Medulla oblongata (tissue), 1 donor: Measurements from ENCODE around the gene MCL1.
"Not testable (repeated sequence)": the region's sequence is repeated elsewhere in the genome, so short reads cannot be mapped to it uniquely, and the experiment has no call there.

Source experiments
- DNase-seq: peaks from one replicate; pipeline ENCODE4 v3.0.0-alpha.2; 2015; ENCODE audit errors: extremely low spot score

Gene MCL1

GRCh38 chr1:150602372-150602771, 23.0 kb upstream of the MCL1 start:
- not testable (repeated sequence) for DNase-seq

- no peak for DNase-seq
Measured at GRCh38 chr1:150601540-150601939, 22.1 kb upstream of the MCL1 start.

- not testable (repeated sequence) for DNase-seq
Measured at GRCh38 chr1:150598346-150598745, 18.9 kb upstream of the MCL1 start.

GRCh38 chr1:150596976-150597375, 17.6 kb upstream of the MCL1 start:
- no peak for DNase-seq

GRCh38 chr1:150596095-150596892, 16.9 kb upstream of the MCL1 start:
- DNase-seq, result no peak

GRCh38 chr1:150582371-150582770, 3.0 kb upstream of the MCL1 start:
- no peak for DNase-seq

GRCh38 chr1:150581962-150582361, 2.6 kb upstream of the MCL1 start:
- not testable (repeated sequence) for DNase-seq

GRCh38 chr1:150581437-150581836, 2.0 kb upstream of the MCL1 start:
- DNase-seq, result not testable (repeated sequence)

GRCh38 chr1:150580966-150581365, 1.6 kb upstream of the MCL1 start:
- not testable (repeated sequence) for DNase-seq

- no peak for DNase-seq
Measured at GRCh38 chr1:150579945-150580642, 684 bp upstream of the MCL1 start.

- peak; percentile 54 for DNase-seq
Measured at GRCh38 chr1:150578272-150579109, 919 bp downstream of the MCL1 start.

GRCh38 chr1:150577557-150578271, 1.7 kb downstream of the MCL1 start:
- no peak for DNase-seq

- no peak for DNase-seq
Measured at GRCh38 chr1:150576794-150577556, 2.4 kb downstream of the MCL1 start.

GRCh38 chr1:150576367-150576711, 3.1 kb downstream of the MCL1 start:
- no peak for DNase-seq

- DNase-seq, result no peak
Measured at GRCh38 chr1:150575518-150576366, 3.7 kb downstream of the MCL1 start.

- no peak for DNase-seq
Measured at GRCh38 chr1:150575072-150575489, 4.3 kb downstream of the MCL1 start.

GRCh38 chr1:150574260-150575071, 4.9 kb downstream of the MCL1 start:
- no peak for DNase-seq

- not testable (repeated sequence) for DNase-seq
Measured at GRCh38 chr1:150573648-150574071, 5.8 kb downstream of the MCL1 start.
